Fibroblast of lung (primary cell): ENCODE data around the gene CCND2.

Experiments
- CTCF ChIP-seq, 2 donors: IDR thresholded peaks in 1 of 2; conservative IDR thresholded peaks in 1 of 2; 1 replicate in 1 of 2; 2 replicates in 1 of 2; pipeline ENCODE4 v1.5.1; 2011 to 2012; ENCODE audit warnings: low read length in 2 of 2, control low read depth in 1 of 2, inconsistent platforms in 1 of 2, low read depth in 1 of 2, mild to moderate bottlenecking in 1 of 2
- EZH2 ChIP-seq: IDR thresholded peaks from 2 replicates; pipeline ENCODE4 v1.5.1; 2012; ENCODE audit warnings: low read length, control low read depth, mild to moderate bottlenecking; ENCODE audit errors: missing control alignments

- TF ChIP-seq CTCF (conservative IDR thresholded peaks at IDR 0.05 in 1 of 2, IDR thresholded peaks at IDR 0.05 in 1 of 2; ENCODE audit: low read depth in 1 of 2, low read length in 2 of 2) (no peak), EZH2 (no peak)
Measured at GRCh38 chr12:4293966-4294505, 20.5 kb downstream of the CCND2 start.
